Measurements from ENCODE around the gene ACBD5.

ACBD5 gene

DNA sequence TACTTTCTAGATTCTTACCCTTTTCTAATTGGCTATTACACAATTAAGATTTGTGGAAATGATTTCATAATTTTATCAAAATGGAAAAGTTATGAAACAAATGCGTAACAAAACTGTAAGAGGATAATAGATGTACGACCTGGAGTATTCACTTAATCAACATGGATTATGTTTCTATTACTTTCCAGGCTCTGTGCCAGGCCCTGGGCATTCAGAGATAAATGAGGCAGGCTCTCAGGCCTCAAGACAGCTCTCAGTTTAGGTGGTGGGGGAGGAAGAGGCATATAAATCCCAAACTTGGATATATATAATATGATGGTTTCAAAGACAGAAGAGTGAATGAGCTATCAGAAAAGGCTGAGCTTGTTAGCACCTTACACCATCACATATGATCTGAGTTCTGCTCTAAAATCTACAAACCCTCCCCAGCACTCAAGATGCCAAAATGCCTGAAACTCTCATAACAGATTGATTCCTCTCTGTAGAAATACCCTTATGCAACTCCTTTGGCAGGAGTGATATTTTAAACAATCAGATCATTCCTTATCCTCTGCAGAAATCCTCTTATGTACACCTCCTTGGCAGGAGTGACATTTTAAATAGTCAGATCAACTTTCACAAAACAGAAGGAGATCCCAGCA lies 42.5 kb downstream of the ACBD5 start:
- no peak for DNase-seq (ENCODE audit: low spot score)
- TF ChIP-seq, protein P1, sequence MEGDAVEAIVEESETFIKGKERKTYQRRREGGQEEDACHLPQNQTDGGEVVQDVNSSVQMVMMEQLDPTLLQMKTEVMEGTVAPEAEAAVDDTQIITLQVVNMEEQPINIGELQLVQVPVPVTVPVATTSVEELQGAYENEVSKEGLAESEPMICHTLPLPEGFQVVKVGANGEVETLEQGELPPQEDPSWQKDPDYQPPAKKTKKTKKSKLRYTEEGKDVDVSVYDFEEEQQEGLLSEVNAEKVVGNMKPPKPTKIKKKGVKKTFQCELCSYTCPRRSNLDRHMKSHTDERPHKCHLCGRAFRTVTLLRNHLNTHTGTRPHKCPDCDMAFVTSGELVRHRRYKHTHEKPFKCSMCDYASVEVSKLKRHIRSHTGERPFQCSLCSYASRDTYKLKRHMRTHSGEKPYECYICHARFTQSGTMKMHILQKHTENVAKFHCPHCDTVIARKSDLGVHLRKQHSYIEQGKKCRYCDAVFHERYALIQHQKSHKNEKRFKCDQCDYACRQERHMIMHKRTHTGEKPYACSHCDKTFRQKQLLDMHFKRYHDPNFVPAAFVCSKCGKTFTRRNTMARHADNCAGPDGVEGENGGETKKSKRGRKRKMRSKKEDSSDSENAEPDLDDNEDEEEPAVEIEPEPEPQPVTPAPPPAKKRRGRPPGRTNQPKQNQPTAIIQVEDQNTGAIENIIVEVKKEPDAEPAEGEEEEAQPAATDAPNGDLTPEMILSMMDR (IDR thresholded peaks at IDR 0.05; ENCODE audit: extremely low read depth, missing control alignments): no peak

DNA sequence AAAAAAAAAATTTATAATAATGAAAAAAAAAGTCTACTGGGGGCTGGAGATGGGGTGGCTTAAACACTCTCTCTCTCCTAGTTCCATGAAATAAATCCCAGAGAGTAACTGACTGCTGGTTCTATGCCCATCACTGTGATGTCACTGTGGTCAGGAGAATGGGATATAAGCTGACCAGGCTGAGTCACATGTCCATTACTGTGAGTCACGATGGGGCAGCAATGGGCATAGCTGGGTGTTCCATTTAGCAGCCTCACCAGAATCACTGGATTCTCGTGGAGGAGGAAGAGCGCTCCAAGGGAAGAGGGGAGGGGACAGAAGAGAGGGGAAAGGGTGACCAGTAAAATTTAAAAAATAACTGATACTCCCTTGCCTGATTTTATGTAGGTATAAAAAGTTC lies 48.3 kb downstream of the ACBD5 start:
- TF ChIP-seq, protein P1 (IDR thresholded peaks at IDR 0.05; ENCODE audit: extremely low read depth, missing control alignments): no peak
- DNase-seq (ENCODE audit: low spot score): no peak

DNA sequence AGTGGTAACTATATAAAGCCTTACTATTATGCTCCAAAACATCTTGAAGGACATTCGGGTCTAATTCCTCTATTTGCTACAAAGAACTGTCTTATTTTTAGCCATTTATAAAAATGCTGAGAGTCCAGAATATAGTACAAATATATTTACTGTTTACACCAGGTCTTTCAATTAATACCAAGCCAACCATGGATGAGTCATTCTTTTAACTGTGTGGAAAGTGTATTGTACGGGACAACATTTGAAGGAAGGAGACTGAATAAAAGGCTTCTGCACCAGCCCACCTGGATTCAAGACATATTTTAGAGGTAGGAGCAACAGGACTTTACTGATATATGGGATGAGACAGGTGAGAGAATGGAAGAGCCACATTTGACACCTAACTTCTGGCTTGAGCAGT lies 50.1 kb downstream of the ACBD5 start:
- TF ChIP-seq, protein P1 (IDR thresholded peaks at IDR 0.05; ENCODE audit: extremely low read depth, missing control alignments): no peak
- DNase-seq (ENCODE audit: low spot score): no peak

DNA sequence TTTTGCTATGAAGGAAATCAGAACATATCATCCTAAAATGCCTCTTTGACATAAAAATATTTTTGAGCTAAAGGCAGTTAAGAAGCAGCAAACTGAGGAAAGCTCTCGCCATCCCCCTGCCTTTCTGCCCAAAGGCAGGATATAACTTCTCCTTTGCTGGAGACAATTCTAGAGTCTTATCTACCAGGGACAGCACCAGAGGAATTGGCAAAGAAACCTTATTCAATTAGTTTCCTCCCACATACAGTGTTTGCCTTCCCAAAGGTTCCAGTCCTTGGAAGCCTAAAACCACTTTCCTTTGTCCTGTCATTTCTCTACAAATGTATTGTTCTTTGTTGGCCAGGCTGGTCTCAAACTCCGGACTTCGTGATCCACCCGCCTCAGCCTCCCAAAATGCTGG lies 51.7 kb downstream of the ACBD5 start:
- TF ChIP-seq, protein P1 (IDR thresholded peaks at IDR 0.05; ENCODE audit: extremely low read depth, missing control alignments): no peak

DNA sequence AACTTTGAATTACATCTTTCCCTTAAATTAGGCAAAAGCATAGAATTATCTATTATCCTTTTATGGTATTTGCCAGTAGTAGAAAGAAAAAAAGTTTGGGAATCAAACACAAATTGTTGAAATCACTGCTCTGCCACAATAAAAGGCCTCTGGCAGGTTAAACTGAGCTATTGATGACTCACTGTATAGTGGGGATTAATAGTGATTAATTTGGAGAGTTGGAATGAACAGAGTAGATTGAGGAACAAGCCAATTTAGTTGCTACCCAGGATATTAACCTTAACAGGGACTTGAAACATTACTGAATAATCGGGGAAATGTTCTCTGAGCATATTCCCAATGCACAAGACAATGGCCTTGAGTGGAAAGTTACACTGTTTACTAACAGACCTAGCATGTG lies 52.3 kb downstream of the ACBD5 start:
- TF ChIP-seq, protein P1 (IDR thresholded peaks at IDR 0.05; ENCODE audit: extremely low read depth, missing control alignments): no peak
- no peak for DNase-seq (ENCODE audit: low spot score)

More for the DNA sequence above, 51.7 kb downstream of the ACBD5 start:
- DNase-seq (ENCODE audit: low spot score): no peak

DNA sequence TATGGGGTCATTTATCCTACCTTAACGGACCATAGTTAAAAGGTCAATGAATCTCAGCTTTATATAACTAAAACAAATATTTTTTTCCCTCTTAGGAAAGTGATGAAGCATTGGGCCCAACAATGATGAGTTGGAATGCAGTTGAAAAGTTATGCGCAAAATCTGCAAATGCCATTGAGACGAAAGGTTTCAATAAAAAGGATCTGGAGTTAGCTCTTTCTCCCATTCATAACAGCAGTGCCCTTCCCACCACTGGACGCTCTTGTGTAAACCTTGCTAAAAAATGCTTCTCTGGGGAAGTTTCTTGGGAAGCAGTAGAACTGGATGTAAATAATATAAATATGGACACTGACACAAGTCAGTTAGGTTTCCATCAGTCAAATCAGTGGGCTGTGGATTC lies 70.7 kb downstream of the ACBD5 start:
- no peak for DNase-seq (ENCODE audit: low spot score)
- TF ChIP-seq, protein P1 (IDR thresholded peaks at IDR 0.05; ENCODE audit: extremely low read depth, missing control alignments): no peak

DNA sequence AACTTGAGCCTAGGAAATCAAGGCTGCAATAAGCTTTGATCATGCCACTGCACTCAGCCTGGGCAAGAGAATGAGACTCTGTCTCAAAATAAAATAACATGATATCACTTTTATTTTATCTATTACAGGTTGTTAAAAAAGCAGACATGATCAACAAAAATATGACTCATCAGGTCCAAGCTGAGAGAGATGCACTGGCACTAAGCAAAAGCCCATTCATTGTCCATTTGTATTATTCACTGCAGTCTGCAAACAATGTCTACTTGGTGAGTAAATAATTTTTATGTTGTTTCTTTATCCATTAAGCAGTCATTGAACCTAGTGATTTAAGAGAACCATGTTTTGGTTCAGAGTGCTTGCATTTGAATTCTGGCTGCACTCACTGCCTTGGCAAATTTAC lies 82.2 kb downstream of the ACBD5 start:
- no peak for DNase-seq (ENCODE audit: low spot score)

More for the DNA sequence above, 82.2 kb downstream of the ACBD5 start:
- TF ChIP-seq, protein P1 (IDR thresholded peaks at IDR 0.05; ENCODE audit: extremely low read depth, missing control alignments): no peak
